Endodermal cell (in vitro differentiated cells): Measurements from ENCODE around the gene MORN4. TPM values are rescaled to one million over a fixed set of nuclear protein-coding genes. Genes with fewer than 3 reads are reported as not detected.

Experiments used
- DNase-seq: peaks from one replicate; pipeline ENCODE4 v3.0.0-alpha.2; 2017
- H3K27ac ChIP-seq: 2 replicates; pipeline ENCODE4 v1.5.1; 2013; ENCODE audit warnings: mild to moderate bottlenecking, low read depth, low read length, moderate library complexity
- H3K27me3 ChIP-seq: 2 replicates; pipeline ENCODE4 v1.6.1; 2013; ENCODE audit warnings: mild to moderate bottlenecking, low read length, moderate library complexity; ENCODE audit not compliant: insufficient read depth, control insufficient read depth, poor library complexity, severe bottlenecking
- H3K36me3 ChIP-seq: 2 replicates; pipeline ENCODE4 v1.7.0; 2013; ENCODE audit warnings: mild to moderate bottlenecking, low read length, moderate library complexity; ENCODE audit not compliant: control insufficient read depth, insufficient read depth
- H3K4me1 ChIP-seq: one replicate; pipeline ENCODE4 v1.7.0; 2013; ENCODE audit warnings: low read length; ENCODE audit not compliant: control insufficient read depth, insufficient read depth
- H3K4me3 ChIP-seq: 2 replicates; pipeline ENCODE4 v1.5.1; 2013; ENCODE audit warnings: mild to moderate bottlenecking, low read length, moderate library complexity
- H3K9ac ChIP-seq: 2 replicates; pipeline ENCODE4 v1.6.1; 2013; ENCODE audit warnings: mild to moderate bottlenecking, low read length, moderate library complexity; ENCODE audit not compliant: poor library complexity, severe bottlenecking; ENCODE audit errors: extremely low read depth
- H3K9me3 ChIP-seq: 2 replicates; pipeline ENCODE4 v1.6.1; 2013; ENCODE audit warnings: mild to moderate bottlenecking, low read length, moderate library complexity; ENCODE audit not compliant: control insufficient read depth
- H3K27ac Mint-ChIP-seq: 2 replicates; pipeline ENCODE4 v1.8.0; 2020; ENCODE audit warnings: mixed read lengths
- H3K27me3 Mint-ChIP-seq: 2 replicates; pipeline ENCODE4 v1.8.0; 2021; ENCODE audit warnings: mild to moderate bottlenecking, mixed read lengths; ENCODE audit not compliant: insufficient read depth
- H3K36me3 Mint-ChIP-seq: 2 replicates; pipeline ENCODE4 v1.8.0; 2020; ENCODE audit warnings: low read depth, mixed read lengths
- H3K4me1 Mint-ChIP-seq: 2 replicates; pipeline ENCODE4 v1.8.0; 2020; ENCODE audit warnings: mixed read lengths
- H3K4me3 Mint-ChIP-seq: 2 replicates; pipeline ENCODE4 v1.8.0; 2020; ENCODE audit warnings: mild to moderate bottlenecking, moderate library complexity, mixed read lengths
- H3K9me3 Mint-ChIP-seq: 2 replicates; pipeline ENCODE4 v1.8.0; 2020; ENCODE audit warnings: mild to moderate bottlenecking, mixed read lengths
- CTCF ChIP-seq: fragments of 200-600 bp; sonication (generic); conservative IDR thresholded peaks from 2 replicates; pipeline ENCODE4 v1.5.0; 2021; ENCODE audit warnings: antibody characterized with exemption, mild to moderate bottlenecking
- WGBS, 2 experiments: methylation state at CpG; one replicate each; pipeline versions ENCODE4 v1.1.5 to v1.1.7; 2013; ENCODE audit warnings: missing lambda C conversion rate in 2 of 2, mixed read lengths in 1 of 2; ENCODE audit not compliant: insufficient coverage in 1 of 2, insufficient read length in 1 of 2; 5-methylcytosine and 5-hydroxymethylcytosine counted together
- total RNA-seq, 2 donors: library from RNA; stranded (reverse); fragmentation: NEBNext Ultra II Directional in 1 of 2; extraction: Animal tissue kit (Norgen Biotek cat#: 25700) in 1 of 2; gene quantifications; 2 replicates in 1 of 2; 3 replicates in 1 of 2; pipeline ENCODE4 v1.2.1, GENCODE V29; 2021

Gene MORN4
- total RNA-seq, 2 donors from 2014 or later: 19.0 to 21.3 TPM

GRCh38 chr10:97664282-97664850 is 31.1 kb upstream of the MORN4 start:
- no peaks in the 10 kb centered on the region for H3K27me3 Mint-ChIP-seq
- H3K4me1 Mint-ChIP-seq: no peaks in the 10 kb centered on the region
- TF ChIP-seq CTCF: no peak
- 94 to 100% methylated on average over 1 of the region's 1 CpG for WGBS, 2 experiments
- H3K36me3 Mint-ChIP-seq: peaks cover 74% of the 10 kb centered on the region
- no peaks in the 10 kb centered on the region for H3K9me3 ChIP-seq
- peaks cover 71% of the 10 kb centered on the region for H3K36me3 ChIP-seq
- peaks cover 8% of the 10 kb centered on the region for H3K4me1 ChIP-seq
- no peak overlapping the region for H3K9ac ChIP-seq
- H3K27ac ChIP-seq: no peak overlapping the region
- no peak for DNase-seq
- H3K4me3 Mint-ChIP-seq: no peak overlapping the region
- H3K27ac Mint-ChIP-seq: no peak overlapping the region
- H3K27me3 ChIP-seq: no peaks in the 10 kb centered on the region
- no peak overlapping the region for H3K4me3 ChIP-seq
- H3K9me3 Mint-ChIP-seq: no peaks in the 10 kb centered on the region

DNA sequence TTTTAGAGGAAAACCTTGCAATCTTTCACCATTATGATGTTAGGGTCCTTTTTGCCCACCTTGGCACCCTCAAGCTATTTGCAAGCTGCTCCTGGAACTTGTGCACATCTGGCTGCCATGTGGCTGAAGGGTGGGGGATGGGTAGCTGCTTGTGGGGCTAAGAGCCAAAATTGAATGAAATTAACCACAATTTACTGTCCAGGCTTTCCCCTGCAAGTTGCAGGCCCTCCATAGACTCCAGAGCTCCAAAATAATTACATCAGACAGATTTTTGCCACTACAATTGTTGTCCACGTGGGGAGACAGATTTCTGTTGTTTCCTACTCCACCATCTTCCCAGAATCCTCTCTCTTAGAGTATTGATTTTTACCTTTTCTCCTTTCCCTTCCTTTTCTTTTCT is 26.3 kb upstream of the MORN4 start:
- DNase-seq: no peak
- WGBS, 2 experiments: 90 to 97% methylated on average over 1 of the region's 1 CpG
- Mint-ChIP-seq H3K9me3 (no peaks in the 10 kb centered on the region), H3K27me3 (no peaks in the 10 kb centered on the region), H3K4me3 (no peak overlapping the region), H3K4me1 (no peaks in the 10 kb centered on the region), H3K36me3 (peaks cover 78% of the 10 kb centered on the region), H3K27ac (no peak overlapping the region)
- Histone ChIP-seq H3K4me3 (no peak overlapping the region), H3K4me1 (peaks cover 6% of the 10 kb centered on the region), H3K27ac (no peak overlapping the region), H3K36me3 (peaks cover 77% of the 10 kb centered on the region), H3K9me3 (no peaks in the 10 kb centered on the region), H3K9ac (no peak overlapping the region), H3K27me3 (no peaks in the 10 kb centered on the region)
- TF ChIP-seq CTCF: no peak

- Histone ChIP-seq H3K27ac (no peak overlapping the region), H3K36me3 (peaks cover 77% of the 10 kb centered on the region), H3K9ac (no peak overlapping the region), H3K27me3 (no peaks in the 10 kb centered on the region), H3K9me3 (no peaks in the 10 kb centered on the region), H3K4me3 (no peak overlapping the region), H3K4me1 (no peaks in the 10 kb centered on the region)
- Mint-ChIP-seq H3K4me3 (no peak overlapping the region), H3K4me1 (no peaks in the 10 kb centered on the region), H3K27ac (no peak overlapping the region), H3K27me3 (no peaks in the 10 kb centered on the region), H3K9me3 (no peaks in the 10 kb centered on the region), H3K36me3 (peaks cover 74% of the 10 kb centered on the region)
- WGBS, 2 experiments: 98% methylated on average over 4 to 5 of the region's 5 CpGs
- no peak for DNase-seq
- no peak for TF ChIP-seq CTCF
These were observed 23.5 kb upstream of the MORN4 start for GRCh38 chr10:97656777-97657176.
